Testis (tissue), 3 donors: ENCODE measurements around the gene BIN1. TPM values are rescaled to one million over a fixed set of nuclear protein-coding genes. Genes with fewer than 3 reads are reported as not detected.

Source experiments
- DNase-seq: peaks from one replicate; pipeline ENCODE4 v3.0.0-alpha.2; 2019
- H3K27ac ChIP-seq, 2 donors: fragments of 200-600 bp; sonication (generic); one replicate each; pipeline ENCODE4 v1.5.1; 2019
- H3K27me3 ChIP-seq: fragments of 200-600 bp; sonication (generic); one replicate; pipeline ENCODE4 v1.5.1; 2019
- H3K36me3 ChIP-seq: fragments of 200-600 bp; sonication (generic); one replicate; pipeline ENCODE4 v1.5.1; 2017; ENCODE audit warnings: low read depth; ENCODE audit errors: missing control alignments
- H3K4me1 ChIP-seq: fragments of 200-600 bp; sonication (generic); one replicate; pipeline ENCODE4 v1.5.1; 2019
- H3K4me3 ChIP-seq, 2 donors: fragments of 200-600 bp; sonication (generic); one replicate each; pipeline ENCODE4 v1.5.1; 2017 to 2019
- H3K9me3 ChIP-seq: fragments of 200-600 bp; sonication (generic); one replicate; pipeline ENCODE4 v1.5.1; 2017
- POLR2A ChIP-seq: fragments of 450-650 bp; IDR thresholded peaks from one replicate; pipeline ENCODE4 v1.6.1; 2017; ENCODE audit warnings: antibody characterized with exemption, mild to moderate bottlenecking, moderate library complexity
- WGBS, 2 donors: methylation state at CpG; one replicate each; pipeline ENCODE4 v1.1.5; 2018; 5-methylcytosine and 5-hydroxymethylcytosine counted together
- intact Hi-C: fragments of 100-400 bp; cut with DNase I; formaldehyde crosslinking; loops from one replicate; pipeline ENCODE4 v1.15.1; 2023; ENCODE audit warnings: low total_unique reads
- polyA plus RNA-seq: library from polyadenylated mRNA; stranded (reverse); fragments of 350-450 nt; fragmentation: Illumina TruSeq; extraction: RNeasy Lipid Tissue Mini Kit (QIAGEN cat#74804); gene quantifications from one replicate; pipeline ENCODE4 v1.2.3, GENCODE V29; 2014; ENCODE audit warnings: low read depth, low replicate concordance; ENCODE audit not compliant: insufficient read depth
- total RNA-seq, 2 donors: library from RNA; depleted of rRNA; stranded (reverse); fragments of >200 nt; gene quantifications; one replicate each; pipeline ENCODE4 v1.2.3, GENCODE V29; 2016
- TF ChIP-seq, protein P1 (sequence below), 3 experiments: fragments of 450-650 bp in 2 of 3; fragments of 200-600 bp in 1 of 3; sonication (generic) in 1 of 3; IDR thresholded peaks; one replicate each; pipeline ENCODE4 v1.5.1; 2016 to 2019; ENCODE audit warnings: antibody characterized with exemption in 3 of 3, mild to moderate bottlenecking in 2 of 3, moderate library complexity in 1 of 3

The BIN1 gene
- total and polyA plus RNA-seq, 3 donors from 2014 or later, result 25.0 to 38.8 (median 28.7) TPM

GRCh38 chr2:127011796-127012195 lies 95.2 kb downstream of the BIN1 start:
- Histone ChIP-seq H3K9me3 (no peaks in the 10 kb centered on the region), H3K27ac (no peak overlapping the region), H3K4me1 (no peaks in the 10 kb centered on the region), H3K36me3 (no peaks in the 10 kb centered on the region), H3K4me3 (no peak overlapping the region), H3K27me3 (no peaks in the 10 kb centered on the region)
- TF ChIP-seq, protein P1, sequence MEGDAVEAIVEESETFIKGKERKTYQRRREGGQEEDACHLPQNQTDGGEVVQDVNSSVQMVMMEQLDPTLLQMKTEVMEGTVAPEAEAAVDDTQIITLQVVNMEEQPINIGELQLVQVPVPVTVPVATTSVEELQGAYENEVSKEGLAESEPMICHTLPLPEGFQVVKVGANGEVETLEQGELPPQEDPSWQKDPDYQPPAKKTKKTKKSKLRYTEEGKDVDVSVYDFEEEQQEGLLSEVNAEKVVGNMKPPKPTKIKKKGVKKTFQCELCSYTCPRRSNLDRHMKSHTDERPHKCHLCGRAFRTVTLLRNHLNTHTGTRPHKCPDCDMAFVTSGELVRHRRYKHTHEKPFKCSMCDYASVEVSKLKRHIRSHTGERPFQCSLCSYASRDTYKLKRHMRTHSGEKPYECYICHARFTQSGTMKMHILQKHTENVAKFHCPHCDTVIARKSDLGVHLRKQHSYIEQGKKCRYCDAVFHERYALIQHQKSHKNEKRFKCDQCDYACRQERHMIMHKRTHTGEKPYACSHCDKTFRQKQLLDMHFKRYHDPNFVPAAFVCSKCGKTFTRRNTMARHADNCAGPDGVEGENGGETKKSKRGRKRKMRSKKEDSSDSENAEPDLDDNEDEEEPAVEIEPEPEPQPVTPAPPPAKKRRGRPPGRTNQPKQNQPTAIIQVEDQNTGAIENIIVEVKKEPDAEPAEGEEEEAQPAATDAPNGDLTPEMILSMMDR (IDR thresholded peaks at IDR 0.05), result no peak
- TF ChIP-seq POLR2A, result no peak
- WGBS, 2 donors, result 53 to 55% methylated on average over 8 of the region's 8 CpGs
- intact Hi-C loops, result no loop called here
- DNase-seq, result no peak

GRCh38 chr2:127011231-127011661 lies 95.7 kb downstream of the BIN1 start:
- Histone ChIP-seq H3K4me3 (no peak overlapping the region), H3K4me1 (no peaks in the 10 kb centered on the region), H3K36me3 (no peaks in the 10 kb centered on the region), H3K27me3 (no peaks in the 10 kb centered on the region), H3K27ac (no peak overlapping the region), H3K9me3 (no peaks in the 10 kb centered on the region)
- TF ChIP-seq POLR2A, result no peak
- TF ChIP-seq, protein P1 (IDR thresholded peaks at IDR 0.05), result no peak
- 60 to 69% methylated on average over 2 of the region's 2 CpGs for WGBS, 2 donors
- intact Hi-C loops, result no loop called here
- no peak for DNase-seq

DNA sequence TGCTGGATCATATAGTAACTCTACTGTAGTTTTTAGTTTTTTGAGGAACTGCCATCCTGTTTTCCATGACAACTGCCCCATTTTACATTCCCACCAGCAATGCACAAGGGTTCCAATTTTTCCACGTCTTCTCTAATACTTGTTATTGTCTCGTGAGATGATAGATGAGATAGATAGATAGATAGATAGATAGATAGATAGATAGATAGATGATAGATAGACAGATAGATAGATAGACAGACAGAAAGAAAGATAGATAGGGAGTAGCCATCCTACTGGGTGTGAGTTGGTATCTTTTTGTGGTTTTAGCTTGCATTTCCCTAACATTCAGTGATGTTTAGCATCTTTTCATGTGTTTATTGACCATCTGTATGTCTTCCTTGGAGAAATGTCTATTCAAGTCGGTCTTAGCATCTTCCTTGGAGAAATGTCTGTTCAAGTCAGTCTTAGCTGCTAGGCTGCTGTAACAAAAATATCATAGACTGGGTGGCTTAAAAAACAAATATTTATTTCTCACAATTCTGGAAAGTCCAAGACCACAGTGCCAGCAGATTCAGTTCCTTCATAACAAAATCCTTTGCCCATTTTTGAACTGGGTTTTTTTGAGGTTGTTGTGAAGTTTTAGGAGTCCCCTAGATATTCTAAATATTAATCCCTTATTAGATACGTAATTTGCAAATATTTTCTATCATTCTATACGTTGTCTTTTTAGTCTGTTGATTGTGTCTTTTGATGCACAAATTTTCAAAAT lies 98.5 kb downstream of the BIN1 start:
- no peaks in the 10 kb centered on the region for H3K36me3 ChIP-seq
- H3K4me1 ChIP-seq, result no peaks in the 10 kb centered on the region
- no peaks in the 10 kb centered on the region for H3K9me3 ChIP-seq
- TF ChIP-seq POLR2A, result no peak
- DNase-seq, result no peak
- H3K27ac ChIP-seq, result no peak overlapping the region
- no peaks in the 10 kb centered on the region for H3K27me3 ChIP-seq
- WGBS, 2 donors, result 78 to 90% methylated on average over 5 of the region's 5 CpGs
- H3K4me3 ChIP-seq, result no peak overlapping the region
- intact Hi-C loops, result no loop called here

DNA sequence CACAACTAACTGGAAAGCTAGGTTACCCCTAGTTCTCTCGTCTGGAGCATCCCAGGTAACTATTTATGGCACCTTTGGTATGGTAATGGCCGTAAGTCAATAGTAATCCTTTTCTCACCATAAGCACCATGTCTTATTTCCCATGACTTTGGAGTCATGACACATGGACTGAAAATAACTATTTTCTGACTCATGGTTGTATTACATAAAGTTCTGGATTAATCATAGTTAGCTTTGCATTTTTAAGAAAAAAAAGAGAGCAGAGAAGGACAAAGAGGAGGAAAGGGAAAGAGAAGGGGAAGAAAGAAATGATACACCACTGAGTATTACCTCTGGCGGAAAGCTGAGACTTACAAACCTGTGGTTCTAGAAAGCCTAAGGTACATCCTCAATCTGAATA lies 99.3 kb downstream of the BIN1 start:
- Histone ChIP-seq H3K9me3 (no peaks in the 10 kb centered on the region), H3K27me3 (no peaks in the 10 kb centered on the region), H3K4me1 (no peaks in the 10 kb centered on the region), H3K36me3 (no peaks in the 10 kb centered on the region), H3K4me3 (no peak overlapping the region), H3K27ac (no peak overlapping the region)
- TF ChIP-seq POLR2A, result no peak
- TF ChIP-seq, protein P1 (IDR thresholded peaks at IDR 0.05), result no peak
- intact Hi-C loops, result no loop called here
- no peak for DNase-seq
- 78 to 90% methylated on average over 3 of the region's 3 CpGs for WGBS, 2 donors

DNA sequence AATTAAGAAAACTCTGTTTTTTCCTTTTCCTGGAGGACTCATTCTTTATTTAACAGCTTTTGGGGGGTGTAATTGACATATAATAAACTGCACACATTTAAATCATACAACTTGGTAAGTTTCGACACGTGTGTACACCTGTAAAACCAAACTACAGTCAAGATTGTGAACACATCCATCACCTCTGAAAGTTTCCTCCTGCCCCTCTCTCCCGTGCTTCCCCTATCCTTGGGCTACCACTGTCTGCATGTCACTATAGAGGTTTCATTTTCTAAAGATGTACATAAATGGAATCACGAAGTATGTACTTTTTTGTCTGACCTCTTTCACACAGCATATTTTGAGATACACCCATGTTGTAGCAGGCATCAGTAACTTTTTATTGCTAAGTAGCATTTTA lies 100.0 kb downstream of the BIN1 start:
- Histone ChIP-seq H3K4me3 (no peak overlapping the region), H3K9me3 (no peaks in the 10 kb centered on the region), H3K36me3 (no peaks in the 10 kb centered on the region), H3K27ac (no peak overlapping the region), H3K4me1 (no peaks in the 10 kb centered on the region), H3K27me3 (no peaks in the 10 kb centered on the region)
- DNase-seq, result no peak
- WGBS, 2 donors, result 83 to 84% methylated on average over 4 of the region's 4 CpGs
- TF ChIP-seq, protein P1 (IDR thresholded peaks at IDR 0.05), result no peak
- no peak for TF ChIP-seq POLR2A
- intact Hi-C loops, result no loop called here
